HepG2 (cell line): ENCODE results near the gene SPON2. TPM values are rescaled to one million over a fixed set of nuclear protein-coding genes. Genes with fewer than 3 reads are reported as not detected.
A peak's percentile ranks its signal among the peaks of the same experiment; 100 is the strongest.

Experiments
- ATAC-seq: fragments of 200-7000 bp; cut with Tn5 transposase; 3 replicates; pipeline ENCODE4 v1.9.1; 2020; ENCODE audit warnings: mild to moderate bottlenecking, moderate library complexity
- BruUV-seq: library from RNA; stranded (reverse); fragments of 400-500 nt; replicated peaks from 2 replicates; lab custom pipeline; 2021; lab: Mats Ljungman, UMichigan
- CTCF ChIA-PET: fragments of 300-600 bp; formaldehyde crosslinking; extraction: SDS; loops from one replicate; lab custom pipeline; 2021; ENCODE audit warnings: low total read pairs, inconsistent platforms, low intra/inter-chr PET ratio; lab: Yijun Ruan, JAX
- POLR2A ChIA-PET: fragments of 350-600 bp; sonication (Branson Sonifier 250); formaldehyde crosslinking; loops from one replicate; lab custom pipeline; 2020; ENCODE audit warnings: antibody characterized with exemption, inconsistent platforms; lab: Yijun Ruan, JAX
- DNase-seq: peaks from one replicate; pipeline ENCODE4 v3.0.0-alpha.2; 2015; ENCODE audit warnings: low spot score
- FAIRE-seq: peaks from 3 replicates; lab custom pipeline; 2011; peaks lifted over from hg19 to GRCh38; lab: Jason Lieb, UNC
- H2AFZ ChIP-seq: one replicate; pipeline ENCODE4 v1.6.1; 2011; ENCODE audit warnings: low read length, inconsistent platforms
- H3K27ac ChIP-seq: fragments of 300-600 bp; 3 replicates; pipeline ENCODE4 v1.8.0; 2011; ENCODE audit warnings: mixed run types, mild to moderate bottlenecking, mixed read lengths, low read length, inconsistent platforms; ENCODE audit not compliant: insufficient read depth; ENCODE audit errors: extremely low read length
- H3K27me3 ChIP-seq, 2 experiments: fragments of 200-600 bp in 1 of 2; 2 replicates in 1 of 2; 3 replicates in 1 of 2; pipeline versions ENCODE4 v1.6.0 to v1.8.0; 2011; ENCODE audit warnings: low read length in 2 of 2, mild to moderate bottlenecking in 2 of 2, moderate library complexity in 2 of 2, inconsistent platforms in 1 of 2; ENCODE audit not compliant: insufficient read depth in 2 of 2, control insufficient read depth in 1 of 2
- H3K36me3 ChIP-seq, 2 experiments: fragments of 200-600 bp in 1 of 2; replicated peaks in 1 of 2; 2 replicates in 1 of 2; 3 replicates in 1 of 2; pipeline versions ENCODE4 v1.5.1 to v1.8.0; 2011; ENCODE audit warnings: low read length in 2 of 2, inconsistent platforms in 1 of 2; ENCODE audit not compliant: insufficient read depth in 2 of 2, control insufficient read depth in 1 of 2
- H3K4me1 ChIP-seq: 2 replicates; pipeline ENCODE4 v1.5.1; 2012; ENCODE audit warnings: low read length, inconsistent platforms; ENCODE audit not compliant: insufficient read depth
- H3K4me2 ChIP-seq: 2 replicates; pipeline ENCODE4 v1.6.0; 2011; ENCODE audit warnings: low read depth, low read length, inconsistent platforms
- H3K4me3 ChIP-seq, 3 experiments: fragments of 200-600 bp in 1 of 3; sonication (generic), shearing (Covaris generic) in 1 of 3; replicated peaks in 1 of 3; 2 replicates each; pipeline ENCODE4 v1.5.1; 2011 to 2016; ENCODE audit warnings: low read length in 3 of 3, inconsistent platforms in 2 of 3, low read depth in 2 of 3, mild to moderate bottlenecking in 2 of 3, control low read depth in 1 of 3, mixed read lengths in 1 of 3; ENCODE audit not compliant: insufficient read depth in 1 of 3
- H3K79me2 ChIP-seq: one replicate; pipeline ENCODE4 v1.6.1; 2011; ENCODE audit warnings: low read length, inconsistent platforms; ENCODE audit not compliant: insufficient read depth
- H3K9ac ChIP-seq: 2 replicates; pipeline ENCODE4 v1.6.0; 2011; ENCODE audit warnings: mild to moderate bottlenecking, low read depth, low read length, inconsistent platforms; ENCODE audit not compliant: insufficient read depth
- H3K9me3 ChIP-seq: 2 replicates; pipeline ENCODE4 v1.5.1; 2012; ENCODE audit warnings: mild to moderate bottlenecking, low read length
- H4K20me1 ChIP-seq: 2 replicates; pipeline ENCODE4 v1.6.0; 2011; ENCODE audit warnings: inconsistent platforms, mild to moderate bottlenecking, low read length, moderate library complexity; ENCODE audit not compliant: insufficient read depth
- ATF4 ChIP-seq, 2 experiments: fragments of 450-650 bp in 1 of 2; sonication (generic) in 1 of 2; formaldehyde crosslinking; IDR thresholded peaks; 2 replicates each; pipeline versions ENCODE4 v1.5.0 to v1.8.0; 2020 to 2022; ENCODE audit warnings: mild to moderate bottlenecking in 1 of 2, missing genetic modification reagents in 1 of 2
- DNMT1 ChIP-seq: sonication (generic); formaldehyde crosslinking; IDR thresholded peaks from 2 replicates; pipeline ENCODE4 v1.5.1; 2020; ENCODE audit warnings: mild to moderate bottlenecking, missing genetic modification reagents
- IKZF4 ChIP-seq: sonication (generic); formaldehyde crosslinking; IDR thresholded peaks from 2 replicates; pipeline ENCODE4 v1.5.1; 2020; ENCODE audit warnings: borderline replicate concordance, mild to moderate bottlenecking, low read depth, missing genetic modification reagents; ENCODE audit errors: not compliant biosample characterization
- JARID2 ChIP-seq: sonication (generic); formaldehyde crosslinking; IDR thresholded peaks from 2 replicates; pipeline ENCODE4 v1.8.1; 2023; ENCODE audit warnings: missing genetic modification reagents, inconsistent platforms; ENCODE audit not compliant: insufficient replicate concordance
- RXRA ChIP-seq: sonication (generic); formaldehyde crosslinking; IDR thresholded peaks from 2 replicates; pipeline ENCODE4 v1.5.1; 2020; ENCODE audit warnings: missing genetic modification reagents
- SMC3 ChIP-seq: IDR thresholded peaks from 2 replicates; pipeline ENCODE4 v1.6.1; 2011; ENCODE audit warnings: low read length, improper control_type of control experiment
- STAG1 ChIP-seq: sonication (generic); formaldehyde crosslinking; IDR thresholded peaks from 2 replicates; pipeline ENCODE4 v1.4.0; 2020; ENCODE audit warnings: missing genetic modification reagents
- TAF15 ChIP-seq: fragments of 200-400 bp; formaldehyde crosslinking; IDR thresholded peaks from one replicate; pipeline ENCODE4 v1.6.1; 2018; ENCODE audit warnings: mild to moderate bottlenecking, low read depth, low read length; ENCODE audit not compliant: poor library complexity, severe bottlenecking
- THAP11 ChIP-seq: IDR thresholded peaks from 2 replicates; pipeline ENCODE4 v1.6.1; 2016; ENCODE audit warnings: missing biosample characterization, missing genetic modification reagents
- XRCC5 ChIP-seq: fragments of 200-400 bp; formaldehyde crosslinking; optimal IDR thresholded peaks from 2 replicates; pipeline ENCODE3; 2017; ENCODE audit warnings: mild to moderate bottlenecking, low read length
- YY1 ChIP-seq: IDR thresholded peaks from 2 replicates; pipeline ENCODE4 v1.6.1; 2011; ENCODE audit warnings: low read length, low read depth, moderate library complexity, mild to moderate bottlenecking; ENCODE audit not compliant: insufficient read depth, insufficient replicate concordance
- ZBTB38 ChIP-seq: sonication (generic); formaldehyde crosslinking; IDR thresholded peaks from 2 replicates; pipeline ENCODE4 v1.5.1; 2020; ENCODE audit warnings: mild to moderate bottlenecking, missing genetic modification reagents
- ZFX ChIP-seq: sonication (generic); formaldehyde crosslinking; IDR thresholded peaks from 2 replicates; pipeline ENCODE4 v1.4.0; 2020; ENCODE audit warnings: mild to moderate bottlenecking, low read depth, missing genetic modification reagents, moderate library complexity
- ZFY ChIP-seq: sonication (generic); formaldehyde crosslinking; IDR thresholded peaks from 2 replicates; pipeline ENCODE4 v1.4.0; 2020; ENCODE audit warnings: missing genetic modification reagents
- ZNF337 ChIP-seq: sonication (generic); formaldehyde crosslinking; IDR thresholded peaks from 2 replicates; pipeline ENCODE4 v1.5.1; 2020; ENCODE audit warnings: missing genetic modification reagents, low read depth, mild to moderate bottlenecking, borderline replicate concordance
- ZNF382 ChIP-seq: sonication (generic); formaldehyde crosslinking; IDR thresholded peaks from 2 replicates; pipeline ENCODE4 v1.5.0; 2020; ENCODE audit warnings: missing genetic modification reagents, mild to moderate bottlenecking, borderline replicate concordance
- ZNF513 ChIP-seq: sonication (generic); formaldehyde crosslinking; conservative IDR thresholded peaks from 2 replicates; pipeline ENCODE4 v1.5.0; 2020; ENCODE audit warnings: missing genetic modification reagents
- ZNF547 ChIP-seq: sonication (generic); formaldehyde crosslinking; IDR thresholded peaks from 2 replicates; pipeline ENCODE4 v1.5.1; 2020; ENCODE audit warnings: mild to moderate bottlenecking, missing genetic modification reagents
- ZSCAN5A ChIP-seq: sonication (generic); formaldehyde crosslinking; IDR thresholded peaks from 2 replicates; pipeline ENCODE4 v1.8.0; 2022; ENCODE audit warnings: mild to moderate bottlenecking, missing genetic modification reagents, borderline replicate concordance
- WGBS: methylation state at CpG from one replicate; pipeline ENCODE4 v1.1.6; 2017; ENCODE audit warnings: low lambda C conversion rate; 5-methylcytosine and 5-hydroxymethylcytosine counted together
- in situ Hi-C: cut with HindIII; loops from 2 replicates; pipeline ENCODE4 v1.10.0; 2017; ENCODE audit warnings: low pct_unique_long_range_greater_than_20kb; ENCODE audit not compliant: extremely low pct_ligation_motif_present
- intact Hi-C: fragments of 100-400 bp; cut with micrococcal nuclease; formaldehyde crosslinking; loops from one replicate; pipeline ENCODE4 v1.10.0; 2022; ENCODE audit not compliant: unreplicated experiment
- polyA plus RNA-seq, 8 experiments: library from polyadenylated mRNA; depleted of rRNA in 3 of 8; stranded (reverse) in 7 of 8; unstranded in 1 of 8; fragments of >200 nt; fragmentation: Illumina TruSeq in 4 of 8; extraction: Trizol in 4 of 8; gene quantifications; 2 replicates each; pipeline versions ENCODE4 v1.2.1 to v1.2.3, GENCODE V29; 2011 to 2016; ENCODE audit warnings: low read depth in 4 of 8, missing spikeins in 1 of 8, mixed read lengths in 1 of 8; ENCODE audit not compliant: insufficient read depth in 1 of 8
- total RNA-seq, 5 experiments: library from RNA; depleted of rRNA; stranded (reverse); fragments of >200 nt; fragmentation: Illumina TruSeq; extraction: Trizol; gene quantifications; 2 replicates each; pipeline ENCODE4 v1.2.3, GENCODE V29; 2016; ENCODE audit warnings: low read depth in 1 of 5

The SPON2 gene
- total and polyA plus RNA-seq, 2 of the 13 experiments (the other 11 are each of a cell fraction or from before 2014, with no cell fraction given): 17.4 to 55.2 TPM

GRCh38 chr4:1167244-1167949 lies 5.0 kb downstream of the SPON2 start:
- H2AFZ ChIP-seq: no peak overlapping the region
- no peaks in the 10 kb centered on the region for H4K20me1 ChIP-seq
- H3K27ac ChIP-seq: no peak overlapping the region
- ChIA-PET POLR2A (no interaction called here), CTCF (interaction anchor here (1.1 to 1.5 kb wide), 2 partner anchors 100 to 119 kb away, joined by 3 to 4 read pairs; no protein-coding TSS in a partner anchor)
- 80% methylated on average over 20 of the region's 51 CpGs for WGBS
- peaks cover 3 to 6% of the 10 kb centered on the region in 2 experiments; a peak in 3 of 5 replicates for H3K27me3 ChIP-seq
- peak; percentile 24 for DNase-seq
- peaks cover 11% of the 10 kb centered on the region; the same call in 1 of the 2 replicates for H3K4me1 ChIP-seq
- in situ Hi-C loops: no loop called here
- intact Hi-C loops: loop anchor here (1.0 kb wide), 1 partner anchor 101 kb away; no protein-coding TSS in a partner anchor
- H3K4me2 ChIP-seq: 0 out of 2 replicates have a peak overlapping the region, but pooled peaks have one; percentile 1
- no peak for FAIRE-seq
- H3K9ac ChIP-seq: no peak overlapping the region
- H3K4me3 ChIP-seq: no peak overlapping the region
- peaks cover 3 to 9% of the 10 kb centered on the region in 2 experiments; a peak in 2 of 5 replicates for H3K36me3 ChIP-seq
- no peaks in the 10 kb centered on the region for H3K79me2 ChIP-seq
- BruUV-seq: no TSS peak
- H3K9me3 ChIP-seq: no peaks in the 10 kb centered on the region
- ATAC-seq: peak; percentile 79
- TF ChIP-seq ZSCAN5A (CRISPR knock-in tag) (0 out of 2 replicates have a peak, but pooled peaks have one; percentile 39), THAP11 (CRISPR knock-in tag) (0 out of 2 replicates have a peak, but pooled peaks have one; percentile 25), IKZF4 (peak; percentile 50), YY1 (peak; percentile 29), JARID2 (CRISPR knock-in tag) (no peak), SMC3 (peak; percentile 53), TAF15 (peak; percentile 55), ZFX (peak; percentile 32; the same call in 1 of the 2 replicates), RXRA (CRISPR knock-in tag) (no peak), STAG1 (peak; percentile 81), ZNF547 (CRISPR knock-in tag) (peak; percentile 49; the same call in 1 of the 2 replicates), DNMT1 (CRISPR knock-in tag) (0 out of 2 replicates have a peak, but pooled peaks have one; percentile 32), ATF4 (CRISPR knock-in tag; IDR thresholded peaks at IDR 0.05) (no peak), ZNF382 (CRISPR knock-in tag) (no peak), ZFY (CRISPR knock-in tag) (no peak), XRCC5 (no peak), ZNF337 (CRISPR knock-in tag) (no peak), ZBTB38 (CRISPR knock-in tag) (peak; percentile 86), ZNF513 (CRISPR knock-in tag) (no peak)
